Gastrocnemius medialis (tissue), 4 donors: Measurements from ENCODE around the gene TNN. TPM values are rescaled to one million over a fixed set of nuclear protein-coding genes. Genes with fewer than 3 reads are reported as not detected.

Experiments used
- ATAC-seq, 2 donors: fragments of 150-250 bp; one replicate each; pipeline ENCODE4 v1.9.1; 2016
- DNase-seq, 2 donors: peaks; one replicate each; pipeline ENCODE4 v3.0.0-alpha.2; 2019
- H3K27ac ChIP-seq, 4 donors: fragments of 200-600 bp; sonication (generic); 1 replicate in 1 of 4; 2 replicates in 3 of 4; pipeline ENCODE4 v1.5.1; 2016 to 2018; ENCODE audit warnings: mild to moderate bottlenecking in 2 of 4, moderate library complexity in 1 of 4
- H3K27me3 ChIP-seq, 3 donors: fragments of 200-600 bp; sonication (generic) in 2 of 3; 1 replicate in 1 of 3; 2 replicates in 2 of 3; pipeline versions ENCODE4 v1.5.1 to v1.6.0; 2016 to 2019; ENCODE audit warnings: mild to moderate bottlenecking in 1 of 3, moderate library complexity in 1 of 3
- H3K36me3 ChIP-seq, 2 donors: fragments of 200-600 bp; sonication (generic) in 1 of 2; one replicate each; pipeline ENCODE4 v1.5.1; 2017 to 2018
- H3K4me1 ChIP-seq, 2 donors: fragments of 200-600 bp; sonication (generic) in 1 of 2; one replicate each; pipeline ENCODE4 v1.5.1; 2016 to 2017; ENCODE audit warnings: mild to moderate bottlenecking in 2 of 2
- H3K4me3 ChIP-seq, 4 donors: fragments of 200-600 bp; sonication (generic) in 3 of 4; 1 replicate in 1 of 4; 2 replicates in 3 of 4; pipeline ENCODE4 v1.5.1; 2016 to 2019; ENCODE audit warnings: mild to moderate bottlenecking in 2 of 4
- H3K9me3 ChIP-seq, 3 donors: fragments of 200-600 bp; sonication (generic) in 2 of 3; 1 replicate in 1 of 3; 2 replicates in 2 of 3; pipeline ENCODE4 v1.5.1; 2016 to 2019
- POLR2A ChIP-seq, 2 donors: fragments of 450-650 bp; IDR thresholded peaks; one replicate each; pipeline ENCODE4 v1.6.1; 2017; ENCODE audit warnings: antibody characterized with exemption in 2 of 2, mild to moderate bottlenecking in 2 of 2, moderate library complexity in 2 of 2
- in situ Hi-C, 4 donors: fragments of 200-750 bp; cut with MboI; loops; one replicate each; pipeline versions ENCODE4 v1.15.0 to v1.8.0; 2017; ENCODE audit warnings: low sequenced_read_pairs in 4 of 4
- intact Hi-C: fragments of 100-400 bp; cut with DNase I; formaldehyde crosslinking; loops from one replicate; pipeline ENCODE4 v1.15.1; 2023; ENCODE audit warnings: low total_unique reads
- total RNA-seq, 4 donors: library from RNA; depleted of rRNA; stranded (reverse); fragments of >200 nt; gene quantifications; one replicate each; pipeline versions ENCODE4 v1.1.0 to v1.2.3, GENCODE V29; 2016
- TF ChIP-seq, protein P1 (sequence below), 5 experiments: fragments of 450-650 bp in 3 of 5; fragments of 200-600 bp in 2 of 5; sonication (generic) in 2 of 5; IDR thresholded peaks in 4 of 5; conservative IDR thresholded peaks in 1 of 5; 1 replicate in 4 of 5; 2 replicates in 1 of 5; pipeline ENCODE4 v1.5.1; 2016 to 2019; ENCODE audit warnings: antibody characterized with exemption in 5 of 5, mild to moderate bottlenecking in 3 of 5, moderate library complexity in 3 of 5

Gene TNN
- total RNA-seq, 4 donors from 2014 or later = 0.07 TPM; not detected in 3

DNA sequence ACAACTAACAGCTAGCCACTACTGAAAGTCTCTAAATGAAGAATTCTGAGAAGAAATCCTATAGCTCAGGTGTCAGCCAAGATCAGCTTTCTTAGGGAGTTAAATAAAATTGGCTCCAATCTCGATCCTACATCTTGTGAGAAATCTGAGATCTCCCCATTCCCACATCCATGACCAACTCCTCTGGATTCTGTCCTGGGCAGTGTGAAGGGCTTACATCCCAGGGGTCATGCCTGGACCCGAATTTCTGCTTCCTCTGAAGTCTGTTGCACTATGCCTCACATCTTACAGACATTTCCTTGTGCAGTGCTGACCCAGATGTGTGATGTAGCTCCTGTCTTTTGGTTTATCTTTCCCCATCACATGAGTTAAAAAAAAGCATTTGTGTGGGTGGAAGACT lies 4.8 kb upstream of the TNN start:
- Histone ChIP-seq H3K36me3 (no peaks in the 10 kb centered on the region), H3K4me1 (no peaks in the 10 kb centered on the region), H3K27me3 (no peaks in the 10 kb centered on the region), H3K4me3 (no peak overlapping the region), H3K9me3 (no peaks in the 10 kb centered on the region), H3K27ac (no peak overlapping the region)
- no peak for TF ChIP-seq POLR2A (IDR thresholded peaks at IDR 0.05)
- TF ChIP-seq, protein P1, sequence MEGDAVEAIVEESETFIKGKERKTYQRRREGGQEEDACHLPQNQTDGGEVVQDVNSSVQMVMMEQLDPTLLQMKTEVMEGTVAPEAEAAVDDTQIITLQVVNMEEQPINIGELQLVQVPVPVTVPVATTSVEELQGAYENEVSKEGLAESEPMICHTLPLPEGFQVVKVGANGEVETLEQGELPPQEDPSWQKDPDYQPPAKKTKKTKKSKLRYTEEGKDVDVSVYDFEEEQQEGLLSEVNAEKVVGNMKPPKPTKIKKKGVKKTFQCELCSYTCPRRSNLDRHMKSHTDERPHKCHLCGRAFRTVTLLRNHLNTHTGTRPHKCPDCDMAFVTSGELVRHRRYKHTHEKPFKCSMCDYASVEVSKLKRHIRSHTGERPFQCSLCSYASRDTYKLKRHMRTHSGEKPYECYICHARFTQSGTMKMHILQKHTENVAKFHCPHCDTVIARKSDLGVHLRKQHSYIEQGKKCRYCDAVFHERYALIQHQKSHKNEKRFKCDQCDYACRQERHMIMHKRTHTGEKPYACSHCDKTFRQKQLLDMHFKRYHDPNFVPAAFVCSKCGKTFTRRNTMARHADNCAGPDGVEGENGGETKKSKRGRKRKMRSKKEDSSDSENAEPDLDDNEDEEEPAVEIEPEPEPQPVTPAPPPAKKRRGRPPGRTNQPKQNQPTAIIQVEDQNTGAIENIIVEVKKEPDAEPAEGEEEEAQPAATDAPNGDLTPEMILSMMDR (IDR thresholded peaks at IDR 0.05 in 4 of 5, conservative IDR thresholded peaks at IDR 0.05 in 1 of 5) = no peak
- ATAC-seq = no peak
- no peak for DNase-seq
- in situ Hi-C loops = no loop called here
- intact Hi-C loops = no loop called here

DNA sequence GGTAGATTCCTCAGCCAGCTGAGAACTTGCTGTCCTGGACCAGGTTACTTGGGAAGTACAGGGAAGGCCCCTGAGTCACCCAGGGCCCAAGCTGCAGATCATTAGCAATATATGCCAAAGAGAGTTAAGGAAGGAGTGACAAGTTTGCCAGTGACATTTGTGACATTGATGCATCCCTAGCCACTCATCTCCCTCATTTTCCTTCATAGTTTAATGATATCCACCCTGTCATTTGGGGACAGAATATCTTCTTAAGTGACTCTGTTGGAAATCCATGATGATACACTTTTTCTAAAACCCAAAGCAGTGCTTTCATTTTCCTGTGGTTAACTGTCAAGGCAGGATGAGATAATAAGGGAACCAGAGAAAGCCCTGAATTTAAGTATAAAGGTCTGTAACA lies 3.2 kb downstream of the TNN start:
- Histone ChIP-seq H3K27ac (no peak overlapping the region), H3K4me1 (peaks cover 7 to 10% of the 10 kb centered on the region in 2 donors), H3K9me3 (no peaks in the 10 kb centered on the region), H3K27me3 (peaks cover 0 to 5% (median 2%) of the 10 kb centered on the region in 3 donors), H3K36me3 (no peaks in the 10 kb centered on the region), H3K4me3 (no peak overlapping the region)
- intact Hi-C loops (no loop called here), in situ Hi-C loops (no loop called here)
- ATAC-seq (no peak), DNase-seq (no peak)
- TF ChIP-seq, protein P1 (IDR thresholded peaks at IDR 0.05 in 4 of 5, conservative IDR thresholded peaks at IDR 0.05 in 1 of 5) = no peak
- TF ChIP-seq POLR2A (IDR thresholded peaks at IDR 0.05) = no peak

GRCh38 chr1:175071276-175071943 lies 3.8 kb downstream of the TNN start:
- H3K9me3 ChIP-seq = no peaks in the 10 kb centered on the region
- peaks cover 7 to 10% of the 10 kb centered on the region in 2 donors for H3K4me1 ChIP-seq
- ATAC-seq = no peak
- no peak for DNase-seq
- intact Hi-C loops = no loop called here
- peaks cover 0 to 5% (median 2%) of the 10 kb centered on the region in 3 donors for H3K27me3 ChIP-seq
- no peaks in the 10 kb centered on the region for H3K36me3 ChIP-seq
- TF ChIP-seq, protein P1 (IDR thresholded peaks at IDR 0.05 in 4 of 5, conservative IDR thresholded peaks at IDR 0.05 in 1 of 5) = no peak
- in situ Hi-C loops = no loop called here
- no peak overlapping the region for H3K4me3 ChIP-seq
- H3K27ac ChIP-seq = no peak overlapping the region

GRCh38 chr1:175072099-175072951 lies 4.7 kb downstream of the TNN start:
- in situ Hi-C loops (no loop called here), intact Hi-C loops (no loop called here)
- Histone ChIP-seq H3K9me3 (no peaks in the 10 kb centered on the region), H3K27me3 (peaks cover 0 to 5% (median 2%) of the 10 kb centered on the region in 3 donors), H3K27ac (peak overlapping the region in 2 of 4 donors; percentile 13 to 34), H3K4me3 (peak overlapping the region in 1 of 4 donors; percentile 18), H3K36me3 (no peaks in the 10 kb centered on the region), H3K4me1 (peaks cover 7 to 10% of the 10 kb centered on the region in 2 donors)
- ATAC-seq = peak; percentile 77 to 81
- no peak for TF ChIP-seq POLR2A (IDR thresholded peaks at IDR 0.05)
- TF ChIP-seq, protein P1 (IDR thresholded peaks at IDR 0.05 in 4 of 5, conservative IDR thresholded peaks at IDR 0.05 in 1 of 5) = no peak
- peak; percentile 10 to 37 for DNase-seq
